ENCODE data around the gene ADAMTS19. TPM values are rescaled to one million over a fixed set of nuclear protein-coding genes. Genes with fewer than 3 reads are reported as not detected.

ADAMTS19 gene
- total RNA-seq, 1 donor from 2014 or later, result 22.1 TPM

- H3K4me1 Mint-ChIP-seq (ENCODE audit: low read depth, unreplicated experiment), result no peaks in the 10 kb centered on the region
- TF ChIP-seq CTCF (IDR thresholded peaks at IDR 0.05; ENCODE audit: partially characterized antibody, unreplicated experiment), result no peak
- no peaks in the 10 kb centered on the region for H3K27me3 Mint-ChIP-seq (ENCODE audit: unreplicated experiment)
- H3K36me3 Mint-ChIP-seq (ENCODE audit: unreplicated experiment), result no peaks in the 10 kb centered on the region
- H3K27ac Mint-ChIP-seq (ENCODE audit: unreplicated experiment), result no peak overlapping the region
- no peaks in the 10 kb centered on the region for H3K9me3 Mint-ChIP-seq (ENCODE audit: unreplicated experiment)
- no peak overlapping the region for H3K4me3 Mint-ChIP-seq (ENCODE audit: unreplicated experiment)
- no peak for DNase-seq
Observed at GRCh38 chr5:129766798-129767197, 306.7 kb downstream of the ADAMTS19 start.

GRCh38 chr5:129767927-129768380 is 307.9 kb downstream of the ADAMTS19 start:
- no peaks in the 10 kb centered on the region for H3K27me3 Mint-ChIP-seq (ENCODE audit: unreplicated experiment)
- peak; percentile 60 for DNase-seq
- no peaks in the 10 kb centered on the region for H3K9me3 Mint-ChIP-seq (ENCODE audit: unreplicated experiment)
- no peaks in the 10 kb centered on the region for H3K4me1 Mint-ChIP-seq (ENCODE audit: low read depth, unreplicated experiment)
- H3K4me3 Mint-ChIP-seq (ENCODE audit: unreplicated experiment), result no peak overlapping the region
- peak; percentile 92 for TF ChIP-seq CTCF (IDR thresholded peaks at IDR 0.05; ENCODE audit: partially characterized antibody, unreplicated experiment)
- H3K27ac Mint-ChIP-seq (ENCODE audit: unreplicated experiment), result no peak overlapping the region
- H3K36me3 Mint-ChIP-seq (ENCODE audit: unreplicated experiment), result no peaks in the 10 kb centered on the region

GRCh38 chr5:129768735-129769134 is 308.6 kb downstream of the ADAMTS19 start:
- H3K27ac Mint-ChIP-seq (ENCODE audit: unreplicated experiment), result no peak overlapping the region
- H3K27me3 Mint-ChIP-seq (ENCODE audit: unreplicated experiment), result no peaks in the 10 kb centered on the region
- no peaks in the 10 kb centered on the region for H3K36me3 Mint-ChIP-seq (ENCODE audit: unreplicated experiment)

GRCh38 chr5:129770024-129770820 is 310.1 kb downstream of the ADAMTS19 start:
- TF ChIP-seq CTCF (IDR thresholded peaks at IDR 0.05; ENCODE audit: partially characterized antibody, unreplicated experiment), result no peak
- Mint-ChIP-seq H3K4me1 (ENCODE audit: low read depth, unreplicated experiment) (no peaks in the 10 kb centered on the region), H3K27me3 (ENCODE audit: unreplicated experiment) (no peaks in the 10 kb centered on the region), H3K4me3 (ENCODE audit: unreplicated experiment) (no peak overlapping the region), H3K27ac (ENCODE audit: unreplicated experiment) (no peak overlapping the region), H3K9me3 (ENCODE audit: unreplicated experiment) (no peaks in the 10 kb centered on the region), H3K36me3 (ENCODE audit: unreplicated experiment) (no peaks in the 10 kb centered on the region)
- DNase-seq, result no peak

More at GRCh38 chr5:129768735-129769134, 308.6 kb downstream of the ADAMTS19 start:
- TF ChIP-seq CTCF (IDR thresholded peaks at IDR 0.05; ENCODE audit: partially characterized antibody, unreplicated experiment), result no peak
- DNase-seq, result no peak
- Mint-ChIP-seq H3K4me3 (ENCODE audit: unreplicated experiment) (no peak overlapping the region), H3K4me1 (ENCODE audit: low read depth, unreplicated experiment) (no peaks in the 10 kb centered on the region), H3K9me3 (ENCODE audit: unreplicated experiment) (no peaks in the 10 kb centered on the region)
